B cell (primary cell): Measurements from ENCODE around the gene PHB1.

ENCODE experiments used
- EZH2 ChIP-seq: IDR thresholded peaks from 2 replicates; pipeline ENCODE4 v1.6.1; 2012; ENCODE audit warnings: borderline replicate concordance, low read depth, mild to moderate bottlenecking, moderate library complexity, low read length; ENCODE audit not compliant: insufficient read depth, poor library complexity, severe bottlenecking
- TF ChIP-seq, protein P1 (sequence below): fragments of 200-600 bp; IDR thresholded peaks from one replicate; pipeline ENCODE4 v1.8.0; 2022; ENCODE audit warnings: antibody characterized with exemption, mild to moderate bottlenecking

- TF ChIP-seq, protein P1, sequence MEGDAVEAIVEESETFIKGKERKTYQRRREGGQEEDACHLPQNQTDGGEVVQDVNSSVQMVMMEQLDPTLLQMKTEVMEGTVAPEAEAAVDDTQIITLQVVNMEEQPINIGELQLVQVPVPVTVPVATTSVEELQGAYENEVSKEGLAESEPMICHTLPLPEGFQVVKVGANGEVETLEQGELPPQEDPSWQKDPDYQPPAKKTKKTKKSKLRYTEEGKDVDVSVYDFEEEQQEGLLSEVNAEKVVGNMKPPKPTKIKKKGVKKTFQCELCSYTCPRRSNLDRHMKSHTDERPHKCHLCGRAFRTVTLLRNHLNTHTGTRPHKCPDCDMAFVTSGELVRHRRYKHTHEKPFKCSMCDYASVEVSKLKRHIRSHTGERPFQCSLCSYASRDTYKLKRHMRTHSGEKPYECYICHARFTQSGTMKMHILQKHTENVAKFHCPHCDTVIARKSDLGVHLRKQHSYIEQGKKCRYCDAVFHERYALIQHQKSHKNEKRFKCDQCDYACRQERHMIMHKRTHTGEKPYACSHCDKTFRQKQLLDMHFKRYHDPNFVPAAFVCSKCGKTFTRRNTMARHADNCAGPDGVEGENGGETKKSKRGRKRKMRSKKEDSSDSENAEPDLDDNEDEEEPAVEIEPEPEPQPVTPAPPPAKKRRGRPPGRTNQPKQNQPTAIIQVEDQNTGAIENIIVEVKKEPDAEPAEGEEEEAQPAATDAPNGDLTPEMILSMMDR: no peak
- TF ChIP-seq EZH2: no peak
These were observed 7.6 kb downstream of the PHB1 start for GRCh38 chr17:49407086-49407485.
